OCI-M1 (cell line): ENCODE results near the gene CDK14.

Experiments used
- DNase-seq: peaks from one replicate; lab custom pipeline; 2025; lab: John Stamatoyannopoulos, UW

The CDK14 gene

GRCh38 chr7:90897961-90898469 lies 301.9 kb downstream of the CDK14 start:
- DNase-seq: no peak

- DNase-seq: no peak
Observed at GRCh38 chr7:90900628-90901356, 304.7 kb downstream of the CDK14 start.

- no peak for DNase-seq
Observed at GRCh38 chr7:90903841-90904240, 307.7 kb downstream of the CDK14 start.

- no peak for DNase-seq
Observed at GRCh38 chr7:90910136-90910535, 314.0 kb downstream of the CDK14 start.

GRCh38 chr7:90916319-90916718 lies 320.2 kb downstream of the CDK14 start:
- DNase-seq: no peak

GRCh38 chr7:90917539-90917938 lies 321.4 kb downstream of the CDK14 start:
- DNase-seq: no peak

GRCh38 chr7:90918303-90918702 lies 322.2 kb downstream of the CDK14 start:
- DNase-seq: no peak

- DNase-seq: no peak
Observed at GRCh38 chr7:90919816-90920215, 323.7 kb downstream of the CDK14 start.

- no peak for DNase-seq
Observed at GRCh38 chr7:90920336-90920735, 324.2 kb downstream of the CDK14 start.

GRCh38 chr7:90923541-90923997 lies 327.4 kb downstream of the CDK14 start:
- DNase-seq: no peak

- peak; percentile 24 for DNase-seq
Observed at GRCh38 chr7:90928700-90929424, 332.7 kb downstream of the CDK14 start.

GRCh38 chr7:90931986-90932916 lies 336.1 kb downstream of the CDK14 start:
- no peak for DNase-seq

GRCh38 chr7:90933041-90933440 lies 336.9 kb downstream of the CDK14 start:
- no peak for DNase-seq

GRCh38 chr7:90933984-90934383 lies 337.9 kb downstream of the CDK14 start:
- no peak for DNase-seq

GRCh38 chr7:90938371-90938770 lies 342.2 kb downstream of the CDK14 start:
- DNase-seq: no peak

- DNase-seq: no peak
Observed at GRCh38 chr7:90939666-90940065, 343.5 kb downstream of the CDK14 start.

- DNase-seq: no peak
Observed at GRCh38 chr7:90944021-90944420, 347.9 kb downstream of the CDK14 start.

- DNase-seq: no peak
Observed at GRCh38 chr7:90945104-90945787, 349.1 kb downstream of the CDK14 start.

GRCh38 chr7:90946730-90947501 lies 350.8 kb downstream of the CDK14 start:
- no peak for DNase-seq

GRCh38 chr7:90948085-90948484 lies 352.0 kb downstream of the CDK14 start:
- no peak for DNase-seq

GRCh38 chr7:90951229-90951628 lies 355.1 kb downstream of the CDK14 start:
- DNase-seq: no peak
